Adrenal gland (tissue), 5 donors: ENCODE data around the gene ETFB.

Source experiments
- POLR2A ChIP-seq, 2 donors: fragments of 450-650 bp; IDR thresholded peaks; one replicate each; pipeline ENCODE4 v1.6.1; 2017; ENCODE audit warnings: antibody characterized with exemption in 2 of 2, mild to moderate bottlenecking in 2 of 2, moderate library complexity in 1 of 2
- TF ChIP-seq, protein P1 (sequence below), 6 experiments: fragments of 450-650 bp in 4 of 6; fragments of 200-600 bp in 2 of 6; sonication (generic) in 1 of 6; IDR thresholded peaks; 1 replicate in 5 of 6; 2 replicates in 1 of 6; pipeline versions ENCODE4 v1.5.1 to v1.8.0; 2016 to 2021; ENCODE audit warnings: antibody characterized with exemption in 6 of 6, mild to moderate bottlenecking in 2 of 6, moderate library complexity in 1 of 6
- donor health status: DM: no; HTN: no; CAD: no.

- TF ChIP-seq, protein P1, sequence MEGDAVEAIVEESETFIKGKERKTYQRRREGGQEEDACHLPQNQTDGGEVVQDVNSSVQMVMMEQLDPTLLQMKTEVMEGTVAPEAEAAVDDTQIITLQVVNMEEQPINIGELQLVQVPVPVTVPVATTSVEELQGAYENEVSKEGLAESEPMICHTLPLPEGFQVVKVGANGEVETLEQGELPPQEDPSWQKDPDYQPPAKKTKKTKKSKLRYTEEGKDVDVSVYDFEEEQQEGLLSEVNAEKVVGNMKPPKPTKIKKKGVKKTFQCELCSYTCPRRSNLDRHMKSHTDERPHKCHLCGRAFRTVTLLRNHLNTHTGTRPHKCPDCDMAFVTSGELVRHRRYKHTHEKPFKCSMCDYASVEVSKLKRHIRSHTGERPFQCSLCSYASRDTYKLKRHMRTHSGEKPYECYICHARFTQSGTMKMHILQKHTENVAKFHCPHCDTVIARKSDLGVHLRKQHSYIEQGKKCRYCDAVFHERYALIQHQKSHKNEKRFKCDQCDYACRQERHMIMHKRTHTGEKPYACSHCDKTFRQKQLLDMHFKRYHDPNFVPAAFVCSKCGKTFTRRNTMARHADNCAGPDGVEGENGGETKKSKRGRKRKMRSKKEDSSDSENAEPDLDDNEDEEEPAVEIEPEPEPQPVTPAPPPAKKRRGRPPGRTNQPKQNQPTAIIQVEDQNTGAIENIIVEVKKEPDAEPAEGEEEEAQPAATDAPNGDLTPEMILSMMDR (IDR thresholded peaks at IDR 0.05), result no peak
- TF ChIP-seq POLR2A (IDR thresholded peaks at IDR 0.05), result no peak
Observed at GRCh38 chr19:51296336-51297093, 69.7 kb downstream of the ETFB start.
